GM18505 (cell line): Measurements from ENCODE around the gene PLCB1.

Experiments
- ATAC-seq: cut with Tn5 transposase; IDR thresholded peaks from one replicate; pipeline ENCODE4 v1.9.1; 2021; ENCODE audit not compliant: unreplicated experiment
- POLR2A ChIP-seq: IDR thresholded peaks from 4 replicates; pipeline ENCODE4 v1.6.1; 2011; ENCODE audit warnings: borderline replicate concordance; ENCODE audit not compliant: insufficient read depth, insufficient read length; ENCODE audit errors: extremely low read depth

Gene PLCB1

DNA sequence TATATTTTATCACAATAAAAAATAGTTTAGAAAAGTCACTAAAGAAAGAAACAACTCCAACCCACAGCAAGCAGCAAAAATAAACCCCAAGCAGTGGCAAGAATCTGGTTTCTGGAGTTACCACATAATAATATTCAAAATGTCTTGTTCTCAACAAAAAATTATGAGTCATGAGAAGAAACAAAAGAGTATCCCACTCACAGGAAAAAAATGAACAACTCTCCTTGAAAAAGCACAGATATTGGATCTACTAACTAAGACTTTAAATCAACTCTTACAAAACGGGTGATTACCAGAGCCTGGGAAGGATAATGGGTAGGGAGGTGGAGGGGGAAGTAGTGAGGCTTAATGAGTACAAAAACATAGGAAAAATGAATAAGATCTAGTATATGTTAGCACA is 425.6 kb downstream of the PLCB1 start:
- no peak for ATAC-seq
- TF ChIP-seq POLR2A: no peak

- TF ChIP-seq POLR2A: no peak
- no peak for ATAC-seq
Observed at GRCh38 chr20:8562356-8562755, 430.3 kb downstream of the PLCB1 start.

DNA sequence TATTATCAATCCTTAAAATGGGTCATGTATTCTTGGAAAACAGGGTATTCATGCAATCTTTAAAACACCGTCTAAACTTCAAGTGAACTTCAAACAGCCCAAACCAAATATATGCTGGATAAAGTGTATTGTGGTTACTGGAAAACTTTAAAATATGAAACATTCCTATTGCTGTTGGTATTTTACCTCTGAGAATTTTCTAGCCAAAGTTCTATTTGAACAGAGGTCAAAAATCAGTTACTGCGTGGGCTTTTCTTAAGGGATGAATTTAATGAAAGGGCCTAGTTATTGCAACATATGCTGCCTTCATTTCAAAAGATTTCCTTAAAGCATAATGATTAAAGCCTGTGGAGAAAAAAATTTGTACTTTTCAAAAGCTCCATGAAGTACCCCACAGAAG is 436.0 kb downstream of the PLCB1 start:
- TF ChIP-seq POLR2A: no peak
- no peak for ATAC-seq

- no peak for ATAC-seq
- no peak for TF ChIP-seq POLR2A
Observed at GRCh38 chr20:8569766-8570165, 437.7 kb downstream of the PLCB1 start.

- TF ChIP-seq POLR2A: no peak
- ATAC-seq: no peak
Observed at GRCh38 chr20:8571611-8572010, 439.5 kb downstream of the PLCB1 start.

GRCh38 chr20:8573686-8574085 is 441.6 kb downstream of the PLCB1 start:
- TF ChIP-seq POLR2A: no peak
- ATAC-seq: no peak

GRCh38 chr20:8575114-8575513 is 443.0 kb downstream of the PLCB1 start:
- no peak for TF ChIP-seq POLR2A
- no peak for ATAC-seq

GRCh38 chr20:8578161-8578865 is 446.2 kb downstream of the PLCB1 start:
- TF ChIP-seq POLR2A: no peak
- no peak for ATAC-seq

DNA sequence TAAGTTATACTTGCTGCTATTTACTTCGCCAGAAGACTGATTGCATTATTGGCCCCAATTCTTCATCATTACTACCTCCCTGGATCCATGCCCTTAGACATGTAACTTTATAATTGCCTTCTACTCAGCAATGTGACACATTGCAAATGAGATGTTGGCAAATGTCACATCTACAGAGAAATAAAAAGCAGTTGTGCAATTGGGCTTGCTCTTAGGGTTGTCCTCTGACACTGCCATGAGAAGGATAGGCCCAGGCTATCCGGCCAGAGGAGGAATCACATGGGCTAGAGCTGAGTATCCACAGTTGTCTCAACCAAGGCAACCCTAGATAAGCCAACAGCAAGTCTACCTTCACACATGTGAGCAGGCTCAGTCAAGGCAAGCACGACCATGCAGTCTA is 447.0 kb downstream of the PLCB1 start:
- no peak for TF ChIP-seq POLR2A
- no peak for ATAC-seq

- no peak for TF ChIP-seq POLR2A
- ATAC-seq: no peak
Observed at GRCh38 chr20:8581446-8582183, 449.5 kb downstream of the PLCB1 start.

- TF ChIP-seq POLR2A: no peak
- no peak for ATAC-seq
Observed at GRCh38 chr20:8583012-8583565, 451.0 kb downstream of the PLCB1 start.

GRCh38 chr20:8583566-8584043 is 451.5 kb downstream of the PLCB1 start:
- TF ChIP-seq POLR2A: no peak
- no peak for ATAC-seq

DNA sequence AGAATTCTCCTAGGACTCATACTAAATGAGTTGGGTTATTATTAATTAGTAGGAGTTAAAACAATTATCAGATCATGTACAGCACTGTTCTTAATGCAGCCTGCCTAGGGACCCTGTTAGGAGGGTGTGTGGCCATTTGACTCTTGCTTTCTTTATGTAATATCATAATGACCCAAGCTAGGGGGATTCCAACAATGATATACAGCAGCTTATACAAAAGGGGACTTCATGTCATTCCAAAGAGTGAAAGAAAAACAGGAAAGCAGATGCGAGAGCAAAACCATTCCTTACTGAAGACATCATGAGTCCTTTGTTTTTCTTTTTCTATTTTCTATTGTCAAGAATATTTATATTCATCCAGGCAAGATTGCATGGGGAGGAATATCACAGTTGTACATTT is 455.2 kb downstream of the PLCB1 start:
- ATAC-seq: no peak
- no peak for TF ChIP-seq POLR2A

GRCh38 chr20:8587810-8588209 is 455.7 kb downstream of the PLCB1 start:
- no peak for ATAC-seq
- TF ChIP-seq POLR2A: no peak
